Measurements from ENCODE around the gene MAP3K10. TPM values are rescaled to one million over a fixed set of nuclear protein-coding genes. Genes with fewer than 3 reads are reported as not detected.

Gene MAP3K10
- total and polyA plus RNA-seq, 2 of the 4 experiments (the other 2 are of a cell fraction): 1.8 to 5.5 TPM

- H3K79me1 ChIP-seq (ENCODE audit: low read depth in 1 of 2, low read length in 2 of 2): no peaks in the 10 kb centered on the region
- peak; percentile 15 for DNase-seq
- no peak overlapping the region for H3K4me2 ChIP-seq (ENCODE audit: low read depth, low read length)
- no peak overlapping the region for H2AK9ac ChIP-seq (replicated peaks; ENCODE audit: low read depth, low read length, poor library complexity)
- TF ChIP-seq USF2 (IDR thresholded peaks at IDR 0.05; ENCODE audit: low read depth, low read length) (no peak), CEBPB (IDR thresholded peaks at IDR 0.05; ENCODE audit: low read depth, low read length) (peak; percentile 71)
- H2BK20ac ChIP-seq (ENCODE audit: low read depth, low read length): no peak overlapping the region
- no peak for ATAC-seq (ENCODE audit: low read depth)
- dilution Hi-C loops (cut with HindIII; ENCODE audit: low sequenced_read_pairs, unreplicated experiment): no loop called here
- H3K4me3 ChIP-seq (ENCODE audit: insufficient read depth, low read depth, low read length): no peak overlapping the region
- H2BK15ac ChIP-seq (ENCODE audit: low read depth, low read length): no peak overlapping the region
- CTCF ChIA-PET: no interaction called here
- no CpG with 5 or more reads among the region's 5 CpGs for WGBS, 2 experiments (ENCODE audit: extremely low coverage in 2 of 2, insufficient read length in 1 of 2)
- POLR2A ChIA-PET (ENCODE audit: unreplicated experiment): no interaction called here
- no peak overlapping the region for H3K23ac ChIP-seq (ENCODE audit: low read depth, low read length)
- H3K4me1 ChIP-seq (ENCODE audit: control insufficient read depth, insufficient read depth, low read length): peaks cover 8% of the 10 kb centered on the region
- no peak overlapping the region for H3K14ac ChIP-seq (replicated peaks; ENCODE audit: low read depth, low read length)
- H2BK5ac ChIP-seq (ENCODE audit: low read depth, low read length, poor library complexity, severe bottlenecking): no peak overlapping the region
- BruUV-seq (replicated peaks): no TSS peak
- H3K9ac ChIP-seq (ENCODE audit: low read depth, low read length): no peak overlapping the region
- H3K9me3 ChIP-seq (ENCODE audit: control insufficient read depth, insufficient read depth, low read length): no peaks in the 10 kb centered on the region
- no peak overlapping the region for H4K91ac ChIP-seq (ENCODE audit: insufficient read depth, low read depth, low read length)
- H4K8ac ChIP-seq (ENCODE audit: low read depth in 2 of 2, low read length in 2 of 2): no peak overlapping the region
- H3K36me3 ChIP-seq (ENCODE audit: control insufficient read depth, insufficient read depth, low read length): no peaks in the 10 kb centered on the region
- H3K56ac ChIP-seq (ENCODE audit: extremely low read depth, insufficient read depth, low read length): no peak overlapping the region
- in situ Hi-C loops (cut with MboI; ENCODE audit: low sequenced_read_pairs): no loop called here
- H3K9me1 ChIP-seq (ENCODE audit: insufficient read depth, low read length): peaks cover 6% of the 10 kb centered on the region; the same call in 1 of the 2 replicates
- intact Hi-C loops (cut with micrococcal nuclease): no loop called here
- H2BK120ac ChIP-seq (ENCODE audit: low read depth, low read length): no peak overlapping the region
- H3K27ac ChIP-seq (ENCODE audit: insufficient read depth, low read length): no peak overlapping the region
- H3K27me3 ChIP-seq (ENCODE audit: control insufficient read depth, insufficient read depth, low read length): no peaks in the 10 kb centered on the region
- no peaks in the 10 kb centered on the region for H4K20me1 ChIP-seq (ENCODE audit: insufficient read depth, low read length)
- H3K18ac ChIP-seq (ENCODE audit: low read depth, low read length): no peak overlapping the region
- no peak overlapping the region for H3K4ac ChIP-seq (ENCODE audit: low read depth, low read length)
- no peak overlapping the region for H2AK5ac ChIP-seq (ENCODE audit: low read depth, low read length)
- no peak overlapping the region for H4K5ac ChIP-seq (ENCODE audit: low read depth, low read length)
- no peak overlapping the region for H2AFZ ChIP-seq (replicated peaks; ENCODE audit: low read length, poor library complexity)
Observed at GRCh38 chr19:40150170-40150569, 41.1 kb upstream of the MAP3K10 start.
